ENCODE data around the gene CFC1B. TPM values are rescaled to one million over a fixed set of nuclear protein-coding genes. Genes with fewer than 3 reads are reported as not detected.
"Not testable (repeated sequence)": the region's sequence is repeated elsewhere in the genome, so short reads cannot be mapped to it uniquely, and the experiment has no call there.

Gene CFC1B
- not detected in 2 replicates for polyA plus RNA-seq (2013)

DNA sequence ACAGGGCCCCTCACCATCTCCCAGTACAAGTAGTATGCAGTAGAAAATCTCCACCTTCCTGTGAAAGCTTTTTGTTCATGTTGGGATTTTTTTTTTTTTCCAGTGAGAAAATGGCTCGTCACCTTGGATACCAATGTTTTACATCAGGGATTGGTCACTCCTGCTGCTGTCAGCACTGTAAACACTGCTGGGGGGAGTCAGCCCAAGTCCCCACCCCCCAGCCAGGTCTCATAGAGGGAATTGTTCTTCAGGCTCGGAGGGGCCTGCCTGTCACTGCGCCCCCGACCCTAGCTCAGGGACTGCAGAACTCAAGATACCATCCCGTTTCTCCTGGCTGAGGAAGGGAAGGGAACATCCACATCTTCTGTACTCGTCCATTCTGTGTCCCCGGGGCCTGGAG, at the start of gene CFC1B:
CFC1B (plus strand) TSS at position 231 of the 400 bp plus-strand sequence. CDS start 263 bp downstream, outside the sequence.
- not testable (repeated sequence) for DNase-seq; H3K18ac ChIP-seq (ENCODE audit: low read length); H3K14ac ChIP-seq (ENCODE audit: low read length); H3K9ac ChIP-seq (ENCODE audit: low read length); H3K36me3 ChIP-seq (ENCODE audit: control insufficient read depth in 1 of 2, insufficient read depth in 2 of 2, low read length in 2 of 2); H3K9me3 ChIP-seq (ENCODE audit: insufficient read depth, low read depth, low read length); H4K8ac ChIP-seq (ENCODE audit: low read depth, low read length); H3K27ac ChIP-seq (ENCODE audit: low read depth, low read length); H2AK5ac ChIP-seq (ENCODE audit: low read length); H3K23ac ChIP-seq (ENCODE audit: low read length); H2AFZ ChIP-seq (ENCODE audit: insufficient read depth, low read length, poor library complexity); H3K27me3 ChIP-seq (ENCODE audit: insufficient read depth, low read length); H2BK12ac ChIP-seq (ENCODE audit: low read length); H2BK5ac ChIP-seq (ENCODE audit: low read depth, low read length, poor library complexity); H3K4me3 ChIP-seq (ENCODE audit: low read depth, low read length); H3K4ac ChIP-seq (ENCODE audit: low read depth, low read length); H4K91ac ChIP-seq (ENCODE audit: low read depth, low read length); H3K4me2 ChIP-seq (ENCODE audit: low read length); H3K4me1 ChIP-seq (ENCODE audit: control insufficient read depth in 1 of 2, insufficient read depth in 2 of 2, low read length in 2 of 2); H3K79me2 ChIP-seq (ENCODE audit: control insufficient read depth, insufficient read depth, low read length, poor library complexity); H4K12ac ChIP-seq (ENCODE audit: low read depth, low read length); H3K79me1 ChIP-seq (ENCODE audit: low read length); H2BK120ac ChIP-seq (ENCODE audit: insufficient read depth, low read length, poor library complexity)
- WGBS (ENCODE audit: extremely low coverage, insufficient coverage, insufficient read length): no CpG with 5 or more reads among the region's 7 CpGs

DNA sequence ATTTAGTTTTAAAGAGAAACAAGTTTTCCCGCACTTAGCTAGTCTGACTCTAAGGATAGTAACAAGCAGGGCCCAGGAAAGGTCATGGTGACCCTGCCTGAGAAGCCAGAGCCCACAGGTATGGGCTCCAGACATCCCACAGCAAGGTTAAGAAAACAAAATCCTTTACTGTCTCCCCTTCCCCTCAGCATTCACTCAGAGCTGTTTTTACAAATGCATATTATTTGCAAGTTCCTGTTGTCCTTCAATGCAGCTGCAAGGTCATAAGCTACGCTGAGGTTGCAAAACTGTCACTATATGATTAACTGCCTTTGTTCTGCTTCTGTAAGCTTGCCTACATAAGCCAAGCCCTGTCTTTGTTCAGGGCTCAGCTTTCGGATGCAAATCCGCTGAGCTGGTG, 29.9 kb upstream of the CFC1B start:
- not testable (repeated sequence) for H3K14ac ChIP-seq (ENCODE audit: low read length); H2BK120ac ChIP-seq (ENCODE audit: insufficient read depth, low read length, poor library complexity); H3K9me3 ChIP-seq (ENCODE audit: insufficient read depth, low read depth, low read length); H3K79me1 ChIP-seq (ENCODE audit: low read length); H4K91ac ChIP-seq (ENCODE audit: low read depth, low read length); H3K9ac ChIP-seq (ENCODE audit: low read length); H3K4me1 ChIP-seq (ENCODE audit: control insufficient read depth in 1 of 2, insufficient read depth in 2 of 2, low read length in 2 of 2); H3K4ac ChIP-seq (ENCODE audit: low read depth, low read length); H3K27me3 ChIP-seq (ENCODE audit: insufficient read depth, low read length); H3K4me3 ChIP-seq (ENCODE audit: low read depth, low read length); H4K8ac ChIP-seq (ENCODE audit: low read depth, low read length); H3K4me2 ChIP-seq (ENCODE audit: low read length); H3K18ac ChIP-seq (ENCODE audit: low read length); H2AK5ac ChIP-seq (ENCODE audit: low read length); H3K36me3 ChIP-seq (ENCODE audit: control insufficient read depth in 1 of 2, insufficient read depth in 2 of 2, low read length in 2 of 2); H3K79me2 ChIP-seq (ENCODE audit: control insufficient read depth, insufficient read depth, low read length, poor library complexity); DNase-seq; H2AFZ ChIP-seq (ENCODE audit: insufficient read depth, low read length, poor library complexity); H2BK5ac ChIP-seq (ENCODE audit: low read depth, low read length, poor library complexity); H2BK12ac ChIP-seq (ENCODE audit: low read length); H4K12ac ChIP-seq (ENCODE audit: low read depth, low read length); H3K27ac ChIP-seq (ENCODE audit: low read depth, low read length); H3K23ac ChIP-seq (ENCODE audit: low read length)
- no CpG with 5 or more reads among the region's 4 CpGs for WGBS (ENCODE audit: extremely low coverage, insufficient coverage, insufficient read length)

DNA sequence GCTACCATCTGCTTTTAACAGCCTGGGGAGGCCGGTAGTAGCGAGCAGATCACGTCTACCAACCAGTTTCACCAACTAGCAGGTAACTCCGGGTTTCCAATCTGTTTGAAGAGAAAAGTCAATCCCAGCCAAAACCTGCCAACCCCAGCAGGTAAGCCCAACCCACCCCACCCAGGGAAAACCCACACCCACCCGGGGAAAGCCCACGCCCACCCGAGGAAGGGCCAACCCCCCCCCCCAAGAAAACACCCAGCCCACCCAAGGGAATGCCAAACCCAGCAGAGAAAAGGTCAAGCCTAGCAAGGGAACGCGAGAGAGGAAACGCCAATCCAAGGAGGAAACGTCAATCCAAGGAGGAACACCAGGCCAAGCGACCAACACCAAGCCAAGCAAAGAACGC, 11.8 kb upstream of the CFC1B start, which contains the start of gene POTEI:
POTEI (minus strand) TSS at position 101 of the 400 bp plus-strand sequence; CDS start at position 8, 93 bp downstream.
- H3K4ac ChIP-seq (ENCODE audit: low read depth, low read length); H2BK120ac ChIP-seq (ENCODE audit: insufficient read depth, low read length, poor library complexity); H3K14ac ChIP-seq (ENCODE audit: low read length); H3K9ac ChIP-seq (ENCODE audit: low read length); H3K36me3 ChIP-seq (ENCODE audit: control insufficient read depth in 1 of 2, insufficient read depth in 2 of 2, low read length in 2 of 2); DNase-seq; H3K23ac ChIP-seq (ENCODE audit: low read length); H3K27me3 ChIP-seq (ENCODE audit: insufficient read depth, low read length); H3K27ac ChIP-seq (ENCODE audit: low read depth, low read length); H3K4me1 ChIP-seq (ENCODE audit: control insufficient read depth in 1 of 2, insufficient read depth in 2 of 2, low read length in 2 of 2); H4K91ac ChIP-seq (ENCODE audit: low read depth, low read length); H4K12ac ChIP-seq (ENCODE audit: low read depth, low read length); H2AK5ac ChIP-seq (ENCODE audit: low read length); H3K79me1 ChIP-seq (ENCODE audit: low read length); H2BK12ac ChIP-seq (ENCODE audit: low read length); H3K18ac ChIP-seq (ENCODE audit: low read length); H3K4me2 ChIP-seq (ENCODE audit: low read length); H2AFZ ChIP-seq (ENCODE audit: insufficient read depth, low read length, poor library complexity); H3K4me3 ChIP-seq (ENCODE audit: low read depth, low read length); H2BK5ac ChIP-seq (ENCODE audit: low read depth, low read length, poor library complexity); H3K9me3 ChIP-seq (ENCODE audit: insufficient read depth, low read depth, low read length); H3K79me2 ChIP-seq (ENCODE audit: control insufficient read depth, insufficient read depth, low read length, poor library complexity); H4K8ac ChIP-seq (ENCODE audit: low read depth, low read length): not testable (repeated sequence)
- WGBS (ENCODE audit: extremely low coverage, insufficient coverage, insufficient read length): no CpG with 5 or more reads among the region's 13 CpGs

DNA sequence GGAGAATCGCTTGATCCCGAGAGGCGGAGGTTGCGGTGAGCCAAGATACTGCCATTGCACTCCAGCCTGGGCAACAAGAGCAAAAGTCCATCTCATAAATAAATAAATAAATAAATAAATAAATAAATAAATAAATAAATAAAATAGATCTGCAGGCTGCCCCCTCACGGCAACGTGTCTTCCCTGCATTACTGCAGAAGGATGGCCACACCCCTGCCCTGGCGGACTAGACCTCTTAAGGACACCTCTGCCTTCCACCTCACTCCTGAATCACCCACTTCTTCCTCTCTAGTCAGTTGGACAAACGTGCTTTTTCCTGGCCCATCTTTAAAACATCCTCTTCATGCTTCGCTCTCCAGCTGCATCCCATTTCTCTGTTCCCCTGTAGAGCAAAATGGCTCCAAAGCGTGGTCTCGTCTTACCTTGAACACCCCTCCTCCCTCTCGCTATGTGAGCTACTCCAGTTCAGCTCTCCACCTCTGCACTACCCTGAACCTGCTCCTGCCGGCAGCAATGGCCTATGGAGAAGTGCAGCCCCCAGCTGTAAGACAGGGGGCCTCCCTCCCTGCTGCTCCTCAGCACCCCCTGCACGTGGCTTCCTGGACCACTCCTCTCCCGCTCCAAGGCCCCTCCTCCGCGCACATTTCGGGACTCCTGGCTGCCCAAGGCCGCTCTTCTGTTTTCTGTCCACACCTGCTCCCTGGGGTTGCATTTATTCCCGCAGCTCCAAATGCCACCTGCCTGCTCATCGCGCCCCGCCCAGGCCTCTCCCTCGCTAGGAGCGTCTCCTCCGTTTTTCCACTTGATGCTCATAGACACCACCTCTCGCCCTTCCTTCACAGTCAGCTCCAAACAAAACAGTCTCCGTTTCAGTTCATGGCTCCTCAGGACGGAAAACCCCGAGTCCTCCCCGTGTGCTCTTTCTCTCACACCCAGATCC, 9.9 kb upstream of the CFC1B start:
- no CpG with 5 or more reads among the region's 31 CpGs for WGBS (ENCODE audit: extremely low coverage, insufficient coverage, insufficient read length)
- H2AK5ac ChIP-seq (ENCODE audit: low read length); H3K36me3 ChIP-seq (ENCODE audit: control insufficient read depth in 1 of 2, insufficient read depth in 2 of 2, low read length in 2 of 2); H3K4ac ChIP-seq (ENCODE audit: low read depth, low read length); H3K23ac ChIP-seq (ENCODE audit: low read length); H4K12ac ChIP-seq (ENCODE audit: low read depth, low read length); H3K9ac ChIP-seq (ENCODE audit: low read length); H3K4me2 ChIP-seq (ENCODE audit: low read length); H2BK12ac ChIP-seq (ENCODE audit: low read length); H3K18ac ChIP-seq (ENCODE audit: low read length); H2BK120ac ChIP-seq (ENCODE audit: insufficient read depth, low read length, poor library complexity); H4K91ac ChIP-seq (ENCODE audit: low read depth, low read length); H3K27me3 ChIP-seq (ENCODE audit: insufficient read depth, low read length); H3K4me3 ChIP-seq (ENCODE audit: low read depth, low read length); H3K27ac ChIP-seq (ENCODE audit: low read depth, low read length); H3K79me2 ChIP-seq (ENCODE audit: control insufficient read depth, insufficient read depth, low read length, poor library complexity); H4K8ac ChIP-seq (ENCODE audit: low read depth, low read length); H2BK5ac ChIP-seq (ENCODE audit: low read depth, low read length, poor library complexity); DNase-seq; H3K14ac ChIP-seq (ENCODE audit: low read length); H3K9me3 ChIP-seq (ENCODE audit: insufficient read depth, low read depth, low read length); H2AFZ ChIP-seq (ENCODE audit: insufficient read depth, low read length, poor library complexity); H3K4me1 ChIP-seq (ENCODE audit: control insufficient read depth in 1 of 2, insufficient read depth in 2 of 2, low read length in 2 of 2); H3K79me1 ChIP-seq (ENCODE audit: low read length): not testable (repeated sequence)
